CD14-positive monocyte (primary cell): ENCODE results near the gene CC2D1A. TPM values are rescaled to one million over a fixed set of nuclear protein-coding genes. Genes with fewer than 3 reads are reported as not detected.

ENCODE experiments used
- DNase-seq, 3 donors: peaks; one replicate each; pipeline ENCODE4 v3.0.0-alpha.2; 2011 to 2022
- H2AFZ ChIP-seq: 2 replicates; pipeline ENCODE4 v1.6.0; 2012; ENCODE audit warnings: mild to moderate bottlenecking, low read depth, low read length, inconsistent platforms; ENCODE audit not compliant: insufficient read depth, poor library complexity, severe bottlenecking
- H3K27ac ChIP-seq, 2 donors: 1 replicate in 1 of 2; 2 replicates in 1 of 2; pipeline ENCODE4 v1.5.1; 2012 to 2013; ENCODE audit warnings: low read length in 2 of 2, control low read depth in 1 of 2, inconsistent platforms in 1 of 2, low read depth in 1 of 2, mild to moderate bottlenecking in 1 of 2
- H3K27me3 ChIP-seq, 2 donors: one replicate each; pipeline versions ENCODE4 v1.6.0 to v1.6.1; 2011 to 2013; ENCODE audit warnings: low read length in 2 of 2; ENCODE audit not compliant: control insufficient read depth in 2 of 2, insufficient read depth in 2 of 2
- H3K36me3 ChIP-seq, 2 donors: replicated peaks in 1 of 2; 1 replicate in 1 of 2; 2 replicates in 1 of 2; pipeline versions ENCODE4 v1.5.1 to v1.6.1; 2012 to 2013; ENCODE audit warnings: low read length in 2 of 2, control low read depth in 1 of 2, inconsistent platforms in 1 of 2, mild to moderate bottlenecking in 1 of 2; ENCODE audit not compliant: insufficient read depth in 2 of 2, control insufficient read depth in 1 of 2
- H3K4me1 ChIP-seq, 2 donors: 1 replicate in 1 of 2; 2 replicates in 1 of 2; pipeline versions ENCODE4 v1.5.1 to v1.6.1; 2012 to 2013; ENCODE audit warnings: low read length in 2 of 2, control low read depth in 1 of 2, inconsistent platforms in 1 of 2, mild to moderate bottlenecking in 1 of 2, moderate library complexity in 1 of 2; ENCODE audit not compliant: insufficient read depth in 2 of 2, control insufficient read depth in 1 of 2
- H3K4me2 ChIP-seq: replicated peaks from 2 replicates; pipeline ENCODE3; 2012; ENCODE audit warnings: low read length, moderate library complexity, mild to moderate bottlenecking; ENCODE audit not compliant: poor library complexity, severe bottlenecking; ENCODE audit errors: extremely low read depth
- H3K4me3 ChIP-seq, 3 experiments: fragments of 200-600 bp in 1 of 3; sonication (generic) in 1 of 3; replicated peaks in 1 of 3; 1 replicate in 2 of 3; 2 replicates in 1 of 3; pipeline ENCODE4 v1.5.1; 2011 to 2013; ENCODE audit warnings: low read length in 3 of 3, mild to moderate bottlenecking in 3 of 3, control low read depth in 2 of 3, low read depth in 2 of 3, inconsistent platforms in 1 of 3, moderate library complexity in 1 of 3
- H3K79me2 ChIP-seq: 2 replicates; pipeline ENCODE4 v1.6.0; 2012; ENCODE audit warnings: mild to moderate bottlenecking, control low read depth, inconsistent platforms, low read length, moderate library complexity; ENCODE audit not compliant: insufficient read depth
- H3K9ac ChIP-seq: 2 replicates; pipeline ENCODE4 v1.6.0; 2017; ENCODE audit warnings: low read length, mild to moderate bottlenecking; ENCODE audit not compliant: insufficient read depth, poor library complexity, severe bottlenecking
- H3K9me3 ChIP-seq, 2 donors: replicated peaks in 1 of 2; 1 replicate in 1 of 2; 2 replicates in 1 of 2; pipeline versions ENCODE4 v1.5.1 to v1.6.1; 2012 to 2013; ENCODE audit warnings: low read length in 2 of 2, control low read depth in 1 of 2; ENCODE audit not compliant: control insufficient read depth in 1 of 2, insufficient read depth in 1 of 2
- H4K20me1 ChIP-seq: 2 replicates; pipeline ENCODE4 v1.6.0; 2012; ENCODE audit warnings: mild to moderate bottlenecking, low read length, control low read depth, moderate library complexity; ENCODE audit not compliant: insufficient read depth
- H3K27ac Mint-ChIP-seq, 7 donors: one replicate each; pipeline ENCODE4 v1.8.0; 2020; ENCODE audit warnings: mild to moderate bottlenecking in 7 of 7, mixed read lengths in 7 of 7, moderate library complexity in 6 of 7, inconsistent platforms in 2 of 7
- H3K27me3 Mint-ChIP-seq, 3 donors: one replicate each; pipeline ENCODE4 v1.8.0; 2021 to 2022; ENCODE audit warnings: low read depth in 3 of 3, mild to moderate bottlenecking in 3 of 3, mixed read lengths in 3 of 3, moderate library complexity in 3 of 3, inconsistent platforms in 1 of 3
- H3K36me3 Mint-ChIP-seq, 2 donors: one replicate each; pipeline ENCODE4 v1.8.0; 2020; ENCODE audit warnings: mixed read lengths in 2 of 2, inconsistent platforms in 1 of 2, mild to moderate bottlenecking in 1 of 2
- H3K4me1 Mint-ChIP-seq: one replicate; pipeline ENCODE4 v1.8.0; 2020; ENCODE audit warnings: mild to moderate bottlenecking, mixed read lengths
- H3K4me3 Mint-ChIP-seq, 2 donors: one replicate each; pipeline ENCODE4 v1.8.0; 2020; ENCODE audit warnings: mild to moderate bottlenecking in 2 of 2, mixed read lengths in 2 of 2, moderate library complexity in 1 of 2
- H3K9me3 Mint-ChIP-seq, 7 donors: one replicate each; pipeline ENCODE4 v1.8.0; 2020 to 2022; ENCODE audit warnings: mixed read lengths in 7 of 7, mild to moderate bottlenecking in 6 of 7, moderate library complexity in 6 of 7, inconsistent platforms in 2 of 7
- CTCF ChIP-seq: fragments of 200-600 bp; IDR thresholded peaks from one replicate; pipeline ENCODE4 v1.8.0; 2022; ENCODE audit warnings: antibody characterized with exemption, mild to moderate bottlenecking
- WGBS: methylation state at CpG from one replicate; pipeline ENCODE4 v1.1.5; 2013; ENCODE audit warnings: missing lambda C conversion rate; ENCODE audit not compliant: insufficient coverage; 5-methylcytosine and 5-hydroxymethylcytosine counted together
- intact Hi-C, 2 donors: fragments of 100-400 bp; cut with micrococcal nuclease; formaldehyde crosslinking; loops; one replicate each; pipeline versions ENCODE4 v1.15.0 to v1.15.1; 2023
- polyA plus RNA-seq, 3 donors: library from polyadenylated mRNA; depleted of rRNA in 1 of 3; unstranded in 2 of 3; stranded (reverse) in 1 of 3; fragments of 300-500 nt in 2 of 3; fragments of >200 nt in 1 of 3; fragmentation: Illumina TruSeq in 2 of 3; gene quantifications; 1 replicate in 2 of 3; 2 replicates in 1 of 3; pipeline ENCODE4 v1.2.3, GENCODE V29; 2012 to 2021

CC2D1A gene
- polyA plus RNA-seq, 3 donors: 4.6 to 27.0 (median 6.2) TPM

GRCh38 chr19:13965377-13965896 lies 59.4 kb downstream of the CC2D1A start:
- Mint-ChIP-seq H3K4me3 (no peak overlapping the region), H3K27ac (peak overlapping the region in 1 of 7 donors; percentile 54), H3K4me1 (no peaks in the 10 kb centered on the region), H3K9me3 (no peaks in the 10 kb centered on the region), H3K27me3 (no peaks in the 10 kb centered on the region), H3K36me3 (peaks cover 51 to 80% of the 10 kb centered on the region in 2 donors)
- no peaks in the 10 kb centered on the region for H4K20me1 ChIP-seq
- peaks cover 78 to 94% of the 10 kb centered on the region in 2 donors for H3K36me3 ChIP-seq
- H3K27ac ChIP-seq: no peak overlapping the region
- no peak for DNase-seq
- intact Hi-C loops: loop anchor here in 1 of 2 donors (5.0 kb wide), 1 partner anchor 37 kb away; no protein-coding TSS in a partner anchor
- no peaks in the 10 kb centered on the region for H3K79me2 ChIP-seq
- no peaks in the 10 kb centered on the region for H3K27me3 ChIP-seq
- H2AFZ ChIP-seq: no peak overlapping the region
- H3K4me1 ChIP-seq: no peaks in the 10 kb centered on the region
- no peak overlapping the region for H3K4me3 ChIP-seq
- H3K9ac ChIP-seq: no peak overlapping the region
- WGBS: 97% methylated on average over 22 of the region's 24 CpGs
- no peak overlapping the region for H3K4me2 ChIP-seq
- no peaks in the 10 kb centered on the region for H3K9me3 ChIP-seq
- no peak for TF ChIP-seq CTCF

GRCh38 chr19:13965926-13966683 lies 60.1 kb downstream of the CC2D1A start:
- Mint-ChIP-seq H3K9me3 (no peaks in the 10 kb centered on the region), H3K4me1 (no peaks in the 10 kb centered on the region), H3K27me3 (no peaks in the 10 kb centered on the region), H3K27ac (peak overlapping the region in 2 of 7 donors; percentile 4 to 24), H3K4me3 (no peak overlapping the region), H3K36me3 (peaks cover 49 to 80% of the 10 kb centered on the region in 2 donors)
- intact Hi-C loops: loop anchor here in 1 of 2 donors (5.0 kb wide), 1 partner anchor 36 kb away; no protein-coding TSS in a partner anchor
- no peak for TF ChIP-seq CTCF
- H3K4me2 ChIP-seq: no peak overlapping the region
- H3K27ac ChIP-seq: no peak overlapping the region
- WGBS: 92% methylated on average over 16 of the region's 20 CpGs
- no peak overlapping the region for H3K4me3 ChIP-seq
- no peaks in the 10 kb centered on the region for H3K27me3 ChIP-seq
- no peaks in the 10 kb centered on the region for H4K20me1 ChIP-seq
- H3K79me2 ChIP-seq: no peaks in the 10 kb centered on the region
- H3K9me3 ChIP-seq: no peaks in the 10 kb centered on the region
- no peaks in the 10 kb centered on the region for H3K4me1 ChIP-seq
- H2AFZ ChIP-seq: no peak overlapping the region
- H3K36me3 ChIP-seq: peaks cover 71 to 89% of the 10 kb centered on the region in 2 donors
- no peak overlapping the region for H3K9ac ChIP-seq
- DNase-seq: no peak
